ENCODE data around the gene AGT.

GRCh38 chr1:230698130-230698529 is 15.8 kb downstream of the AGT start:
- TF ChIP-seq CTCF (IDR thresholded peaks at IDR 0.05 in 4 of 5, conservative IDR thresholded peaks at IDR 0.05 in 1 of 5), result no peak
- TF ChIP-seq POLR2A (IDR thresholded peaks at IDR 0.05), result no peak

Data from gastrocnemius medialis (tissue), 4 donors.